Measurements from ENCODE around the gene POLR3GL. TPM values are rescaled to one million over a fixed set of nuclear protein-coding genes. Genes with fewer than 3 reads are reported as not detected.

The POLR3GL gene
- total RNA-seq, 1 experiment from 2014 or later = 2.9 TPM

GRCh38 chr1:145956361-145956760 lies 8.1 kb upstream of the POLR3GL start:
- Histone ChIP-seq H3K9me3 (no peaks in the 10 kb centered on the region), H3K4me3 (ENCODE audit: low read depth, low read length) (no peak overlapping the region), H3K27me3 (replicated peaks; ENCODE audit: control insufficient read depth, insufficient read depth, low read length) (no peaks in the 10 kb centered on the region), H3K36me3 (ENCODE audit: control insufficient read depth, insufficient read depth, low read length) (no peaks in the 10 kb centered on the region), H3K4me1 (peaks cover 20% of the 10 kb centered on the region)
- Mint-ChIP-seq H3K4me1 (ENCODE audit: low read depth, unreplicated experiment) (peaks cover 15% of the 10 kb centered on the region), H3K9me3 (ENCODE audit: unreplicated experiment) (no peaks in the 10 kb centered on the region), H3K27me3 (ENCODE audit: insufficient read depth, unreplicated experiment) (peaks cover 13% of the 10 kb centered on the region), H3K4me3 (ENCODE audit: unreplicated experiment) (no peak overlapping the region), H3K36me3 (ENCODE audit: insufficient read depth, unreplicated experiment) (no peaks in the 10 kb centered on the region), H3K27ac (ENCODE audit: unreplicated experiment) (no peak overlapping the region)
- BruUV-seq (replicated peaks) = no TSS peak
- intact Hi-C loops (cut with micrococcal nuclease; ENCODE audit: unreplicated experiment) = no loop called here
- ChIA-PET CTCF (no interaction called here), POLR2A (no interaction called here)
- TF ChIP-seq CTCF (IDR thresholded peaks at IDR 0.05; ENCODE audit: insufficient read depth in 1 of 2, low read depth in 1 of 2, low read length in 1 of 2, severe bottlenecking in 1 of 2, unreplicated experiment in 1 of 2) = no peak
- no peak for DNase-seq

- Mint-ChIP-seq H3K4me1 (ENCODE audit: low read depth, unreplicated experiment) (peaks cover 15% of the 10 kb centered on the region), H3K9me3 (ENCODE audit: unreplicated experiment) (no peaks in the 10 kb centered on the region), H3K36me3 (ENCODE audit: insufficient read depth, unreplicated experiment) (no peaks in the 10 kb centered on the region), H3K27ac (ENCODE audit: unreplicated experiment) (no peak overlapping the region), H3K27me3 (ENCODE audit: insufficient read depth, unreplicated experiment) (peaks cover 13% of the 10 kb centered on the region), H3K4me3 (ENCODE audit: unreplicated experiment) (peak overlapping the region; percentile 68)
- CTCF ChIA-PET = interaction anchor here (1.0 to 2.1 kb wide), 3 partner anchors 20 to 78 kb away, joined by 3 to 15 read pairs (median 5); partner anchors contain the start of gene RBM8A
- no peak for TF ChIP-seq CTCF (IDR thresholded peaks at IDR 0.05; ENCODE audit: insufficient read depth in 1 of 2, low read depth in 1 of 2, low read length in 1 of 2, severe bottlenecking in 1 of 2, unreplicated experiment in 1 of 2)
- H3K4me3 ChIP-seq (ENCODE audit: low read depth, low read length) = peak overlapping the region; percentile 46
- H3K9me3 ChIP-seq = no peaks in the 10 kb centered on the region
- intact Hi-C loops (cut with micrococcal nuclease; ENCODE audit: unreplicated experiment) = no loop called here
- no TSS peak for BruUV-seq (replicated peaks)
- H3K27me3 ChIP-seq (replicated peaks; ENCODE audit: control insufficient read depth, insufficient read depth, low read length) = no peaks in the 10 kb centered on the region; the same call in 1 of the 2 replicates
- H3K36me3 ChIP-seq (ENCODE audit: control insufficient read depth, insufficient read depth, low read length) = no peaks in the 10 kb centered on the region
- no peak for DNase-seq
- peaks cover 20% of the 10 kb centered on the region for H3K4me1 ChIP-seq
- POLR2A ChIA-PET = interaction anchor here (2.4 kb wide), 1 partner anchor 30 kb away, joined by 14 read pairs; the partner anchor contains the start of gene RBM8A
These were observed 7.6 kb upstream of the POLR3GL start for GRCh38 chr1:145956781-145957442.

- Mint-ChIP-seq H3K27ac (ENCODE audit: unreplicated experiment) (no peak within 1 kb of the TSS), H3K4me3 (ENCODE audit: unreplicated experiment) (peak within 1 kb of the TSS; percentile 68), H3K4me1 (ENCODE audit: low read depth, unreplicated experiment) (peaks cover 20% of the 10 kb centered on the region), H3K9me3 (ENCODE audit: unreplicated experiment) (no peaks in the 10 kb centered on the region), H3K27me3 (ENCODE audit: insufficient read depth, unreplicated experiment) (peaks cover 14% of the 10 kb centered on the region), H3K36me3 (ENCODE audit: insufficient read depth, unreplicated experiment) (no peaks in the 10 kb centered on the region)
- DNase-seq = peak; percentile 91 to 92
- H3K27me3 ChIP-seq (replicated peaks; ENCODE audit: control insufficient read depth, insufficient read depth, low read length) = no peaks in the 10 kb centered on the region; the same call in 1 of the 2 replicates
- ChIA-PET CTCF (interaction anchor here (1.0 to 2.1 kb wide), 8 partner anchors 19 to 112 kb away, joined by 3 to 15 read pairs (median 4); partner anchors contain the start of genes NUDT17 and RBM8A), POLR2A (interaction anchor here (0.6 to 2.4 kb wide), 5 partner anchors 31 to 98 kb away, joined by 3 to 14 read pairs (median 3); partner anchors contain the start of genes PIAS3 and RBM8A)
- H3K4me3 ChIP-seq (ENCODE audit: low read depth, low read length) = peak within 1 kb of the TSS; percentile 46
- no peaks in the 10 kb centered on the region for H3K9me3 ChIP-seq
- H3K4me1 ChIP-seq = peaks cover 21% of the 10 kb centered on the region
- H3K36me3 ChIP-seq (ENCODE audit: control insufficient read depth, insufficient read depth, low read length) = no peaks in the 10 kb centered on the region
- intact Hi-C loops (cut with micrococcal nuclease; ENCODE audit: unreplicated experiment) = no loop called here
- TF ChIP-seq CTCF (IDR thresholded peaks at IDR 0.05; ENCODE audit: insufficient read depth in 1 of 2, low read depth in 1 of 2, low read length in 1 of 2, severe bottlenecking in 1 of 2, unreplicated experiment in 1 of 2) = no peak
- BruUV-seq (replicated peaks) = no TSS peak
These were observed 6.8 kb upstream of the POLR3GL start, which contains the start of gene LIX1L for GRCh38 chr1:145957443-145958319. Gene LIX1L, minus strand, starts transcription at chr1:145958017. Its CDS starts 90 bp downstream, at chr1:145957927.
